CD14-positive monocyte (primary cell): ENCODE results near the gene TAS1R1. TPM values are rescaled to one million over a fixed set of nuclear protein-coding genes. Genes with fewer than 3 reads are reported as not detected.

Experiments used
- DNase-seq, 3 donors: peaks; one replicate each; pipeline ENCODE4 v3.0.0-alpha.2; 2011 to 2022
- H2AFZ ChIP-seq: 2 replicates; pipeline ENCODE4 v1.6.0; 2012; ENCODE audit warnings: mild to moderate bottlenecking, low read depth, low read length, inconsistent platforms; ENCODE audit not compliant: insufficient read depth, poor library complexity, severe bottlenecking
- H3K27ac ChIP-seq, 2 donors: 1 replicate in 1 of 2; 2 replicates in 1 of 2; pipeline ENCODE4 v1.5.1; 2012 to 2013; ENCODE audit warnings: low read length in 2 of 2, control low read depth in 1 of 2, inconsistent platforms in 1 of 2, low read depth in 1 of 2, mild to moderate bottlenecking in 1 of 2
- H3K27me3 ChIP-seq, 2 donors: one replicate each; pipeline versions ENCODE4 v1.6.0 to v1.6.1; 2011 to 2013; ENCODE audit warnings: low read length in 2 of 2; ENCODE audit not compliant: control insufficient read depth in 2 of 2, insufficient read depth in 2 of 2
- H3K36me3 ChIP-seq, 2 donors: replicated peaks in 1 of 2; 1 replicate in 1 of 2; 2 replicates in 1 of 2; pipeline versions ENCODE4 v1.5.1 to v1.6.1; 2012 to 2013; ENCODE audit warnings: low read length in 2 of 2, control low read depth in 1 of 2, inconsistent platforms in 1 of 2, mild to moderate bottlenecking in 1 of 2; ENCODE audit not compliant: insufficient read depth in 2 of 2, control insufficient read depth in 1 of 2
- H3K4me1 ChIP-seq, 2 donors: 1 replicate in 1 of 2; 2 replicates in 1 of 2; pipeline versions ENCODE4 v1.5.1 to v1.6.1; 2012 to 2013; ENCODE audit warnings: low read length in 2 of 2, control low read depth in 1 of 2, inconsistent platforms in 1 of 2, mild to moderate bottlenecking in 1 of 2, moderate library complexity in 1 of 2; ENCODE audit not compliant: insufficient read depth in 2 of 2, control insufficient read depth in 1 of 2
- H3K4me2 ChIP-seq: replicated peaks from 2 replicates; pipeline ENCODE3; 2012; ENCODE audit warnings: low read length, moderate library complexity, mild to moderate bottlenecking; ENCODE audit not compliant: poor library complexity, severe bottlenecking; ENCODE audit errors: extremely low read depth
- H3K4me3 ChIP-seq, 3 experiments: fragments of 200-600 bp in 1 of 3; sonication (generic) in 1 of 3; replicated peaks in 1 of 3; 1 replicate in 2 of 3; 2 replicates in 1 of 3; pipeline ENCODE4 v1.5.1; 2011 to 2013; ENCODE audit warnings: low read length in 3 of 3, mild to moderate bottlenecking in 3 of 3, control low read depth in 2 of 3, low read depth in 2 of 3, inconsistent platforms in 1 of 3, moderate library complexity in 1 of 3
- H3K79me2 ChIP-seq: 2 replicates; pipeline ENCODE4 v1.6.0; 2012; ENCODE audit warnings: mild to moderate bottlenecking, control low read depth, inconsistent platforms, low read length, moderate library complexity; ENCODE audit not compliant: insufficient read depth
- H3K9ac ChIP-seq: 2 replicates; pipeline ENCODE4 v1.6.0; 2017; ENCODE audit warnings: low read length, mild to moderate bottlenecking; ENCODE audit not compliant: insufficient read depth, poor library complexity, severe bottlenecking
- H3K9me3 ChIP-seq, 2 donors: replicated peaks in 1 of 2; 1 replicate in 1 of 2; 2 replicates in 1 of 2; pipeline versions ENCODE4 v1.5.1 to v1.6.1; 2012 to 2013; ENCODE audit warnings: low read length in 2 of 2, control low read depth in 1 of 2; ENCODE audit not compliant: control insufficient read depth in 1 of 2, insufficient read depth in 1 of 2
- H4K20me1 ChIP-seq: 2 replicates; pipeline ENCODE4 v1.6.0; 2012; ENCODE audit warnings: mild to moderate bottlenecking, low read length, control low read depth, moderate library complexity; ENCODE audit not compliant: insufficient read depth
- H3K27ac Mint-ChIP-seq, 7 donors: one replicate each; pipeline ENCODE4 v1.8.0; 2020; ENCODE audit warnings: mild to moderate bottlenecking in 7 of 7, mixed read lengths in 7 of 7, moderate library complexity in 6 of 7, inconsistent platforms in 2 of 7
- H3K27me3 Mint-ChIP-seq, 3 donors: one replicate each; pipeline ENCODE4 v1.8.0; 2021 to 2022; ENCODE audit warnings: low read depth in 3 of 3, mild to moderate bottlenecking in 3 of 3, mixed read lengths in 3 of 3, moderate library complexity in 3 of 3, inconsistent platforms in 1 of 3
- H3K36me3 Mint-ChIP-seq, 2 donors: one replicate each; pipeline ENCODE4 v1.8.0; 2020; ENCODE audit warnings: mixed read lengths in 2 of 2, inconsistent platforms in 1 of 2, mild to moderate bottlenecking in 1 of 2
- H3K4me1 Mint-ChIP-seq: one replicate; pipeline ENCODE4 v1.8.0; 2020; ENCODE audit warnings: mild to moderate bottlenecking, mixed read lengths
- H3K4me3 Mint-ChIP-seq, 2 donors: one replicate each; pipeline ENCODE4 v1.8.0; 2020; ENCODE audit warnings: mild to moderate bottlenecking in 2 of 2, mixed read lengths in 2 of 2, moderate library complexity in 1 of 2
- H3K9me3 Mint-ChIP-seq, 7 donors: one replicate each; pipeline ENCODE4 v1.8.0; 2020 to 2022; ENCODE audit warnings: mixed read lengths in 7 of 7, mild to moderate bottlenecking in 6 of 7, moderate library complexity in 6 of 7, inconsistent platforms in 2 of 7
- CTCF ChIP-seq: fragments of 200-600 bp; IDR thresholded peaks from one replicate; pipeline ENCODE4 v1.8.0; 2022; ENCODE audit warnings: antibody characterized with exemption, mild to moderate bottlenecking
- WGBS: methylation state at CpG from one replicate; pipeline ENCODE4 v1.1.5; 2013; ENCODE audit warnings: missing lambda C conversion rate; ENCODE audit not compliant: insufficient coverage; 5-methylcytosine and 5-hydroxymethylcytosine counted together
- intact Hi-C, 2 donors: fragments of 100-400 bp; cut with micrococcal nuclease; formaldehyde crosslinking; loops; one replicate each; pipeline versions ENCODE4 v1.15.0 to v1.15.1; 2023
- polyA plus RNA-seq, 3 donors: library from polyadenylated mRNA; depleted of rRNA in 1 of 3; unstranded in 2 of 3; stranded (reverse) in 1 of 3; fragments of 300-500 nt in 2 of 3; fragments of >200 nt in 1 of 3; fragmentation: Illumina TruSeq in 2 of 3; gene quantifications; 1 replicate in 2 of 3; 2 replicates in 1 of 3; pipeline ENCODE4 v1.2.3, GENCODE V29; 2012 to 2021

The TAS1R1 gene
- polyA plus RNA-seq, 3 donors: not detected

DNA sequence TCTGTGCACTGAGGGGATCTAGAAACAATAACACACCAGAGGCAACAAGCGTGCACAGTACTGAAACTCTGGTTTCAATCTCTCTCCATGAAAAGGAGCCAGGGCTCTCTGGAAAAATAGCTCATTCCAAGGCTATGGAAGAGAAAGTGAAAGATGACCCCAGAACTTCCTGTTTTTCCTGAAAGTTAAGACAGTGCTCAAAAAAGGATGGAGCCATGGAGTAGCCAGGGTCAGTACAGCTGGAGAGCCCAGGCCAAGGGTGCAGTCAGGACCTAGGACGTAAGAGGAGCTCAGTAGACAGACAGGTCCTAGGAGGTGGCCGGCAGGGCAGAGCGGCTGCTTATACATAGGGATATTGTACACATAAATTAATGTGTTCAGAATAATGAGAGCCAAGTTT, 19.9 kb upstream of the TAS1R1 start:
- Histone ChIP-seq H3K9ac (no peak overlapping the region), H3K27me3 (no peaks in the 10 kb centered on the region), H3K27ac (peak overlapping the region in 1 of 2 donors; percentile 72), H3K9me3 (no peaks in the 10 kb centered on the region), H3K79me2 (no peaks in the 10 kb centered on the region), H4K20me1 (no peaks in the 10 kb centered on the region), H3K36me3 (peaks cover 41 to 73% of the 10 kb centered on the region in 2 donors), H3K4me3 (no peak overlapping the region), H2AFZ (no peak overlapping the region), H3K4me1 (peaks cover 0 to 4% of the 10 kb centered on the region in 2 donors), H3K4me2 (no peak overlapping the region)
- WGBS: 100% methylated on average over 2 of the region's 4 CpGs
- intact Hi-C loops: no loop called here
- no peak for DNase-seq
- Mint-ChIP-seq H3K4me1 (peaks cover 4% of the 10 kb centered on the region), H3K9me3 (no peaks in the 10 kb centered on the region), H3K27ac (peak overlapping the region in 5 of 7 donors; percentile 23 to 67 (median 38)), H3K36me3 (peaks cover 51 to 74% of the 10 kb centered on the region in 2 donors), H3K27me3 (peaks cover 0 to 2% (median 0%) of the 10 kb centered on the region in 3 donors), H3K4me3 (no peak overlapping the region)
- TF ChIP-seq CTCF: no peak

DNA sequence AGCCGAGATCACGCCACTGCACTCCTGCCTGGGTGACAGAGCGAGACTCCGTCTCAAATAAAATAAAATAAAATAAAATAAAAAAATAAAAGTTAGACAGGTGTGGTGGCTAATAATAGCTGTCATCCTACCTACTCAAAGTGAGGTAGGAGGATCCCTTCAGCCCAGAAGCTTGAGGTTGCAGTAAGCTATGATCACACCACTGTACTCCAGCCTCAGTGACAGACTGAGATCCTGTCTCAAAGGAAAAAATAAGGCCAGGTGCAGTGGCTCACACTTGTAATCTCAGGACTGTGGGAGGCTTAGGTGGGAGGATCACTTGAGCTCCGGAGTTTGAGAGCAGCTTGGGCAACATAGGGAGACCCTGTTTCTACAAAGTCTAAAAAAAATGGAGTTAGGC, 18.8 kb upstream of the TAS1R1 start:
- no peak for TF ChIP-seq CTCF
- H4K20me1 ChIP-seq: no peaks in the 10 kb centered on the region
- intact Hi-C loops: no loop called here
- Mint-ChIP-seq H3K27ac (peak overlapping the region in 1 of 7 donors; percentile 54), H3K36me3 (peaks cover 52 to 72% of the 10 kb centered on the region in 2 donors), H3K27me3 (peaks cover 0 to 2% (median 0%) of the 10 kb centered on the region in 3 donors), H3K4me3 (no peak overlapping the region), H3K4me1 (peaks cover 4% of the 10 kb centered on the region), H3K9me3 (no peaks in the 10 kb centered on the region)
- no peaks in the 10 kb centered on the region for H3K9me3 ChIP-seq
- H2AFZ ChIP-seq: no peak overlapping the region
- no peak for DNase-seq
- peaks cover 0 to 4% of the 10 kb centered on the region in 2 donors for H3K4me1 ChIP-seq
- no peak overlapping the region for H3K9ac ChIP-seq
- WGBS: no CpG with 5 or more reads among the region's 5 CpGs
- H3K4me3 ChIP-seq: no peak overlapping the region
- no peaks in the 10 kb centered on the region for H3K27me3 ChIP-seq
- H3K4me2 ChIP-seq: no peak overlapping the region
- H3K36me3 ChIP-seq: peaks cover 36 to 73% of the 10 kb centered on the region in 2 donors
- no peaks in the 10 kb centered on the region for H3K79me2 ChIP-seq
- H3K27ac ChIP-seq: no peak overlapping the region
